WTC11 (cell line): Measurements from ENCODE around the gene WDR62. TPM values are rescaled to one million over a fixed set of nuclear protein-coding genes. Genes with fewer than 3 reads are reported as not detected.

Source experiments
- ATAC-seq: fragments of 200-7000 bp; cut with Tn5 transposase; 2 replicates; pipeline ENCODE4 v1.10.0; 2021; ENCODE audit warnings: mild to moderate bottlenecking, moderate library complexity
- CTCF ChIA-PET: fragments of 300-600 bp; sonication (Branson Sonifier 250); formaldehyde crosslinking; loops from one replicate; lab custom pipeline; 2021; ENCODE audit warnings: antibody characterized with exemption; lab: Charles Lee
- POLR2A ChIA-PET: fragments of 350-600 bp; sonication (Branson Sonifier 250); formaldehyde crosslinking; loops from one replicate; lab custom pipeline; 2021; ENCODE audit warnings: antibody characterized with exemption; lab: Charles Lee
- DNase-seq: peaks from one replicate; pipeline ENCODE4 v3.0.0; 2021; ENCODE audit warnings: low spot score
- H3K27ac Mint-ChIP-seq: 2 replicates; pipeline ENCODE4 v1.8.0; 2021; ENCODE audit warnings: mixed read lengths
- H3K27me3 Mint-ChIP-seq: 2 replicates; pipeline ENCODE4 v1.8.0; 2021; ENCODE audit warnings: low read depth, mild to moderate bottlenecking, moderate library complexity, mixed read lengths
- H3K36me3 Mint-ChIP-seq: 2 replicates; pipeline ENCODE4 v1.8.0; 2021; ENCODE audit warnings: mixed read lengths
- H3K4me1 Mint-ChIP-seq: 2 replicates; pipeline ENCODE4 v1.8.0; 2022; ENCODE audit warnings: mixed read lengths
- H3K4me3 Mint-ChIP-seq: 2 replicates; pipeline ENCODE4 v1.8.0; 2021; ENCODE audit warnings: mild to moderate bottlenecking, moderate library complexity, mixed read lengths
- H3K9me3 Mint-ChIP-seq: 2 replicates; pipeline ENCODE4 v1.8.0; 2021; ENCODE audit warnings: mixed read lengths
- CREB1 ChIP-seq: sonication (generic); formaldehyde crosslinking; IDR thresholded peaks from 2 replicates; pipeline ENCODE4 v1.8.0; 2023; ENCODE audit warnings: mild to moderate bottlenecking, missing genetic modification reagents
- CREM ChIP-seq: sonication (generic); formaldehyde crosslinking; IDR thresholded peaks from 2 replicates; pipeline ENCODE4 v1.8.1; 2022; ENCODE audit warnings: mild to moderate bottlenecking, missing genetic modification reagents, moderate library complexity
- GTF2I ChIP-seq: fragments of 250-450 bp; sonication (Bioruptor Pico); conservative IDR thresholded peaks from 2 replicates; pipeline ENCODE4 v1.4.0; 2021; ENCODE audit warnings: mild to moderate bottlenecking
- JUN ChIP-seq: sonication (generic); formaldehyde crosslinking; IDR thresholded peaks from 2 replicates; pipeline ENCODE4 v1.8.0; 2023; ENCODE audit warnings: mild to moderate bottlenecking, missing genetic modification reagents
- MXD4 ChIP-seq: fragments of 250-450 bp; sonication (Bioruptor Pico); IDR thresholded peaks from 2 replicates; pipeline ENCODE4 v1.8.0; 2021; ENCODE audit warnings: mild to moderate bottlenecking, moderate library complexity, borderline replicate concordance
- NFE2L1 ChIP-seq: sonication (generic); formaldehyde crosslinking; IDR thresholded peaks from 2 replicates; pipeline ENCODE4 v1.8.1; 2023; ENCODE audit warnings: missing genetic modification reagents
- NFYB ChIP-seq: sonication (generic); formaldehyde crosslinking; conservative IDR thresholded peaks from 2 replicates; pipeline ENCODE4 v1.8.0; 2022; ENCODE audit warnings: low read depth, missing genetic modification reagents
- SMAD4 ChIP-seq: sonication (generic); formaldehyde crosslinking; IDR thresholded peaks from 2 replicates; pipeline ENCODE4 v1.8.0; 2022; ENCODE audit warnings: mild to moderate bottlenecking, missing genetic modification reagents
- ZNF121 ChIP-seq: sonication (generic); formaldehyde crosslinking; IDR thresholded peaks from 2 replicates; pipeline ENCODE4 v1.8.0; 2023; ENCODE audit warnings: missing genetic modification reagents
- ZNF219 ChIP-seq: sonication (generic); formaldehyde crosslinking; IDR thresholded peaks from 2 replicates; pipeline ENCODE4 v1.8.0; 2023; ENCODE audit warnings: missing genetic modification reagents, mild to moderate bottlenecking, borderline replicate concordance
- total RNA-seq: library from RNA; stranded (reverse); gene quantifications from 3 replicates; pipeline ENCODE4 v1.2.3, GENCODE V29; 2021
- TF ChIP-seq, protein P1 (sequence below): sonication (generic); formaldehyde crosslinking; conservative IDR thresholded peaks from 2 replicates; pipeline ENCODE4 v1.8.1; 2023; ENCODE audit warnings: mild to moderate bottlenecking, low read depth, missing genetic modification reagents, moderate library complexity
- TF ChIP-seq, protein P2 (sequence below): sonication (generic); formaldehyde crosslinking; IDR thresholded peaks from 2 replicates; pipeline ENCODE4 v1.8.1; 2022; ENCODE audit warnings: missing genetic modification reagents, borderline replicate concordance
- TF ChIP-seq, protein P3 (sequence below): fragments of 250-450 bp; sonication (Bioruptor Pico); IDR thresholded peaks from 2 replicates; pipeline ENCODE4 v1.9.0; 2021; ENCODE audit warnings: mild to moderate bottlenecking
- TF ChIP-seq, protein P4 (sequence below): sonication (generic); formaldehyde crosslinking; IDR thresholded peaks from 2 replicates; pipeline ENCODE4 v1.8.1; 2023; ENCODE audit warnings: mild to moderate bottlenecking, missing genetic modification reagents, moderate library complexity

WDR62 gene
- total RNA-seq, 1 experiment from 2014 or later, result 40.0 TPM

DNA sequence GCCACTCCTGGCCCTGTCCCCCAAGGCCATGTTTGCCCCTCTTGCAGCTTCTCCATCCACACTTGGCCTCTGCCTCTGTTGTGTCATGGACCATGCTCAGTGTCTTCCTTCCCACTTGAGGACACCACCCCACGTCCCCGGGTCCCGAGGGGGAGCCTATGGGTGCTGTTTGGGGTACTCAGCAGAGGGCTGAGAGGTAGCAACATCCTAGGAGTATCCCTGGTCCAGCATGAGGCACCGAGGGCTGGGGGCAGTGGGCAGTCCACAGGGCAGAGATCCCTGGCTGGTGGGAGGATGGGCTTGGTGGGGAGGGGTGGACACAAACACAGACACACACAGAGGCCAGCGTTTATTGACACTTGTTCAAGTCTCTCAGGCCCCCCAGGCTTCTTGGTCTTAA, 95.9 kb downstream of the WDR62 start:
- Mint-ChIP-seq H3K4me3 (no peak overlapping the region), H3K36me3 (peaks cover 45% of the 10 kb centered on the region), H3K4me1 (peaks cover 9% of the 10 kb centered on the region), H3K9me3 (no peaks in the 10 kb centered on the region), H3K27ac (no peak overlapping the region), H3K27me3 (no peaks in the 10 kb centered on the region; the same call in 1 of the 2 replicates)
- ChIA-PET POLR2A (interaction anchor here (0.6 to 1.4 kb wide), 2 partner anchors 11 to 20 kb away, joined by 4 to 6 read pairs; partner anchors contain the start of gene CAPNS1), CTCF (interaction anchor here (1.1 to 2.6 kb wide), 2 partner anchors 19 to 23 kb away, joined by 4 to 11 read pairs; no protein-coding TSS in a partner anchor)
- DNase-seq (no peak), ATAC-seq (no peak)
- TF ChIP-seq, protein P1, sequence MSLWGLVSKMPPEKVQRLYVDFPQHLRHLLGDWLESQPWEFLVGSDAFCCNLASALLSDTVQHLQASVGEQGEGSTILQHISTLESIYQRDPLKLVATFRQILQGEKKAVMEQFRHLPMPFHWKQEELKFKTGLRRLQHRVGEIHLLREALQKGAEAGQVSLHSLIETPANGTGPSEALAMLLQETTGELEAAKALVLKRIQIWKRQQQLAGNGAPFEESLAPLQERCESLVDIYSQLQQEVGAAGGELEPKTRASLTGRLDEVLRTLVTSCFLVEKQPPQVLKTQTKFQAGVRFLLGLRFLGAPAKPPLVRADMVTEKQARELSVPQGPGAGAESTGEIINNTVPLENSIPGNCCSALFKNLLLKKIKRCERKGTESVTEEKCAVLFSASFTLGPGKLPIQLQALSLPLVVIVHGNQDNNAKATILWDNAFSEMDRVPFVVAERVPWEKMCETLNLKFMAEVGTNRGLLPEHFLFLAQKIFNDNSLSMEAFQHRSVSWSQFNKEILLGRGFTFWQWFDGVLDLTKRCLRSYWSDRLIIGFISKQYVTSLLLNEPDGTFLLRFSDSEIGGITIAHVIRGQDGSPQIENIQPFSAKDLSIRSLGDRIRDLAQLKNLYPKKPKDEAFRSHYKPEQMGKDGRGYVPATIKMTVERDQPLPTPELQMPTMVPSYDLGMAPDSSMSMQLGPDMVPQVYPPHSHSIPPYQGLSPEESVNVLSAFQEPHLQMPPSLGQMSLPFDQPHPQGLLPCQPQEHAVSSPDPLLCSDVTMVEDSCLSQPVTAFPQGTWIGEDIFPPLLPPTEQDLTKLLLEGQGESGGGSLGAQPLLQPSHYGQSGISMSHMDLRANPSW (CRISPR knock-in tag), result no peak
- no peak for TF ChIP-seq JUN (CRISPR knock-in tag)
- TF ChIP-seq SMAD4 (CRISPR knock-in tag), result no peak
- TF ChIP-seq NFE2L1 (CRISPR knock-in tag), result no peak
- no peak for TF ChIP-seq ZNF219 (CRISPR knock-in tag)
- TF ChIP-seq GTF2I (CRISPR knock-in tag), result no peak

DNA sequence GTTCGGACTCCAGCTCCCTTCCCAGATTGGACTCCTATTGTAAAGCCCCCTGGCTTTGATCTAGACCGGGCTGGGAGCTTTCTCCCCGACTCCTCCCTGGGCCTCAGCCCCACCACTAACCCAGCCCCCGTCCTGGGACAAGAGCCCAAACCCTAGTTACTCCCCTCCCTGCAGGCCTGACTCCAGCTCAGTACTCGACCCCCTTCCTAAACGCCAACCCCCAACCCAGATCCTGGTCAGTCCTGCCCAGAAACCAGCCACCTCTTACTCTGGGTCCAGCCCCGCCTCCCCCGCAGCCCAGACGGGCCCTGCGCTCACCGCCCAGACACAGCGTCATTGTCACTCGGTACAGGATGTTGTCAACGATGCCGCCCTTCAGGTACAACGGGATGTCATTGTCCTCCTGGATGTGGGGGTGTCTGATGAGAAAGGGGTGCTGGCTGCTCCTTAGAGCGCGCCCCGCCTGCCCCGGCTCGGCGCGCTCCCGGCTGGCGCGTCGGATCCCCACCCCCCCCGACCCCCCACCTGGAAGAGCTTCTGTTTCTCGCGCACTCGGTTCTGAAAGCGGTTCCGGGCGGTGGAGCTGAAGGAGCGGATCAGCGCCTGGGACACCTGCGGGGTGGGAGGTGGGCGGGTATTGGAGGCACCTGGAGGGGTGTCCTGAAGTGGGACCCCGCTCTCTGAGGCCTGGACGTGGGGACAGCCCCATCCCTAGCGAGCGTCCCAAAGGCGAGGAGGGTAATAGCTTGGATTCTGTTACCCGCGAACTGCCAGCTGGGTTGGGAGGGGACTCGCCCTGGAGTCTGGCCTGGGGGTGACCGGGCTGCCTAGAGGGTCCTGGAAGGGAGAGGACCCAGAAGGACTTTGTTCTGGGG, 96.7 kb downstream of the WDR62 start:
- CTCF ChIA-PET, result interaction anchor here (0.5 to 2.6 kb wide), 3 partner anchors 19 to 52 kb away, joined by 3 to 11 read pairs (median 4); no protein-coding TSS in a partner anchor
- Mint-ChIP-seq H3K36me3 (peaks cover 37% of the 10 kb centered on the region), H3K4me1 (peaks cover 17% of the 10 kb centered on the region), H3K9me3 (no peaks in the 10 kb centered on the region), H3K27ac (peak overlapping the region; percentile 49; the same call in 1 of the 2 replicates), H3K27me3 (no peaks in the 10 kb centered on the region; the same call in 1 of the 2 replicates), H3K4me3 (no peak overlapping the region)
- POLR2A ChIA-PET, result interaction anchor here (0.6 to 1.4 kb wide), 2 partner anchors 11 to 21 kb away, joined by 4 to 6 read pairs; partner anchors contain the start of gene CAPNS1
- ATAC-seq, result peak; percentile 74
- DNase-seq, result peak; percentile 30
- TF ChIP-seq, protein P2, sequence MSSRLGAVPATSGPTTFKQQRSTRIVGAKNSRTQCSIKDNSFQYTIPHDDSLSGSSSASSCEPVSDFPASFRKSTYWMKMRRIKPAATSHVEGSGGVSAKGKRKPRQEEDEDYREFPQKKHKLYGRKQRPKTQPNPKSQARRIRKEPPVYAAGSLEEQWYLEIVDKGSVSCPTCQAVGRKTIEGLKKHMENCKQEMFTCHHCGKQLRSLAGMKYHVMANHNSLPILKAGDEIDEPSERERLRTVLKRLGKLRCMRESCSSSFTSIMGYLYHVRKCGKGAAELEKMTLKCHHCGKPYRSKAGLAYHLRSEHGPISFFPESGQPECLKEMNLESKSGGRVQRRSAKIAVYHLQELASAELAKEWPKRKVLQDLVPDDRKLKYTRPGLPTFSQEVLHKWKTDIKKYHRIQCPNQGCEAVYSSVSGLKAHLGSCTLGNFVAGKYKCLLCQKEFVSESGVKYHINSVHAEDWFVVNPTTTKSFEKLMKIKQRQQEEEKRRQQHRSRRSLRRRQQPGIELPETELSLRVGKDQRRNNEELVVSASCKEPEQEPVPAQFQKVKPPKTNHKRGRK (CRISPR knock-in tag), result no peak
- TF ChIP-seq CREB1 (CRISPR knock-in tag), result no peak
- no peak for TF ChIP-seq ZNF219 (CRISPR knock-in tag)
- TF ChIP-seq CREM (CRISPR knock-in tag), result no peak
- 0 out of 2 replicates have a peak, but pooled peaks have one; percentile 21 for TF ChIP-seq ZNF121 (CRISPR knock-in tag)
- TF ChIP-seq, all 79 proteins: peak for 1

DNA sequence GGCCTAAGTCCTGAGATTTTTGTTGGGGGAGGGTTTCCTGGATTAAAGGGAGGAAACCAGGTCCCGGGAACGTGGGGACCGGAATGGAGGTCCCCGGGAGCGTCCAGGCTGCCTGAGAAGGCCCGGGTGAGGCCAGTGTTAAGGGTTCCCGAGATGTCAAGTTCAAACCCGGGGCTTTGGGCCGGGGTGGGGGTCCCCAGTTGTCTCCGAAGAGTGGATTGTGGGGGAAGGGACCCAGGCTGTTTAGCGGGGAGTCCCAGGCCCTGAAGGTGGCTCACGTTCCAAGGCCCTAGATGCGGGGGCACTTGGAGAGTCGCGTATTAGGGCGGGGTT, 97.3 kb downstream of the WDR62 start:
- POLR2A ChIA-PET, result interaction anchor here (1.4 kb wide), 1 partner anchor 12 kb away, joined by 4 read pairs; the partner anchor contains the start of gene CAPNS1
- H3K9me3 Mint-ChIP-seq, result no peaks in the 10 kb centered on the region
- no peak overlapping the region for H3K4me3 Mint-ChIP-seq
- CTCF ChIA-PET, result interaction anchor here (2.6 kb wide), 1 partner anchor 24 kb away, joined by 11 read pairs; no protein-coding TSS in a partner anchor
- ATAC-seq (no peak), DNase-seq (no peak)
- TF ChIP-seq, protein P3, sequence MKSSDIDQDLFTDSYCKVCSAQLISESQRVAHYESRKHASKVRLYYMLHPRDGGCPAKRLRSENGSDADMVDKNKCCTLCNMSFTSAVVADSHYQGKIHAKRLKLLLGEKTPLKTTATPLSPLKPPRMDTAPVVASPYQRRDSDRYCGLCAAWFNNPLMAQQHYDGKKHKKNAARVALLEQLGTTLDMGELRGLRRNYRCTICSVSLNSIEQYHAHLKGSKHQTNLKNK (CRISPR knock-in tag), result no peak
- TF ChIP-seq NFYB (CRISPR knock-in tag), result no peak
- TF ChIP-seq MXD4 (CRISPR knock-in tag), result no peak
- TF ChIP-seq, protein P4, sequence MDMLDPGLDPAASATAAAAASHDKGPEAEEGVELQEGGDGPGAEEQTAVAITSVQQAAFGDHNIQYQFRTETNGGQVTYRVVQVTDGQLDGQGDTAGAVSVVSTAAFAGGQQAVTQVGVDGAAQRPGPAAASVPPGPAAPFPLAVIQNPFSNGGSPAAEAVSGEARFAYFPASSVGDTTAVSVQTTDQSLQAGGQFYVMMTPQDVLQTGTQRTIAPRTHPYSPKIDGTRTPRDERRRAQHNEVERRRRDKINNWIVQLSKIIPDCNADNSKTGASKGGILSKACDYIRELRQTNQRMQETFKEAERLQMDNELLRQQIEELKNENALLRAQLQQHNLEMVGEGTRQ, result no peak
- H3K4me1 Mint-ChIP-seq, result peaks cover 23% of the 10 kb centered on the region
- no peak overlapping the region for H3K27ac Mint-ChIP-seq
- peaks cover 31% of the 10 kb centered on the region for H3K36me3 Mint-ChIP-seq
- H3K27me3 Mint-ChIP-seq, result no peaks in the 10 kb centered on the region; the same call in 1 of the 2 replicates
